GM12878 (cell line): ENCODE results near the gene USP9X.

Source experiments
- POLR2A ChIP-seq: IDR thresholded peaks from 2 replicates; pipeline ENCODE4 v1.6.1; 2011; ENCODE audit warnings: low read depth, mild to moderate bottlenecking, low read length
- SP1 ChIP-seq: IDR thresholded peaks from one replicate; pipeline ENCODE4 v1.6.1; 2011; ENCODE audit warnings: low read depth, low read length
- USF2 ChIP-seq: IDR thresholded peaks from 2 replicates; pipeline ENCODE4 v1.6.1; 2011; ENCODE audit warnings: low read depth, low read length, improper control_type of control experiment, borderline replicate concordance
- ZBTB11 ChIP-seq: fragments of 450-650 bp; formaldehyde crosslinking; IDR thresholded peaks from 2 replicates; pipeline ENCODE4 v1.5.0; 2022; ENCODE audit warnings: mild to moderate bottlenecking, missing genetic modification characterization
- TF ChIP-seq, protein P1 (sequence below), 3 experiments: IDR thresholded peaks in 2 of 3; conservative IDR thresholded peaks in 1 of 3; 2 replicates each; pipeline ENCODE4 v1.5.1; 2011; ENCODE audit warnings: low read depth in 3 of 3, low read length in 3 of 3, mild to moderate bottlenecking in 3 of 3, control low read depth in 2 of 3, moderate library complexity in 2 of 3, inconsistent platforms in 1 of 3, mixed read lengths in 1 of 3; ENCODE audit not compliant: control insufficient read depth in 2 of 3, insufficient read depth in 1 of 3; ENCODE audit errors: extremely low read depth in 1 of 3
- TF ChIP-seq, protein P2 (sequence below): IDR thresholded peaks from 2 replicates; pipeline ENCODE4 v1.6.1; 2012; ENCODE audit warnings: low read depth, low read length, improper control_type of control experiment

DNA sequence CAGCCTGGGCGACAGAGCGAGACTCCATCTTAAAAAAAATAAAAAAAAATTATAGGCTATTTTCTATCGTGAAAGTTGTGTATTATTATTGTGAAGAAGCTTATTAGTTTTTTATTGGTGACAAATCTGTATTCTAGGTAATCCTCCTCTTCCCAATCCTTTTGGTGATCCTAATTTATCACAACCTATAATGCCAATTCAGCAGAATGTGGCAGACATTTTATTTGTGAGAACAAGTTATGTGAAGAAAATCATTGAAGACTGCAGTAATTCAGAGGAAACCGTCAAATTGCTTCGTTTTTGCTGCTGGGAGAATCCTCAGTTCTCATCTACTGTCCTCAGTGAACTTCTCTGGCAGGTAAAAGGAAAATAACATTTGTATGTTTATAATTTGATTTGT is 139.4 kb downstream of the USP9X start:
- TF ChIP-seq, protein P1, sequence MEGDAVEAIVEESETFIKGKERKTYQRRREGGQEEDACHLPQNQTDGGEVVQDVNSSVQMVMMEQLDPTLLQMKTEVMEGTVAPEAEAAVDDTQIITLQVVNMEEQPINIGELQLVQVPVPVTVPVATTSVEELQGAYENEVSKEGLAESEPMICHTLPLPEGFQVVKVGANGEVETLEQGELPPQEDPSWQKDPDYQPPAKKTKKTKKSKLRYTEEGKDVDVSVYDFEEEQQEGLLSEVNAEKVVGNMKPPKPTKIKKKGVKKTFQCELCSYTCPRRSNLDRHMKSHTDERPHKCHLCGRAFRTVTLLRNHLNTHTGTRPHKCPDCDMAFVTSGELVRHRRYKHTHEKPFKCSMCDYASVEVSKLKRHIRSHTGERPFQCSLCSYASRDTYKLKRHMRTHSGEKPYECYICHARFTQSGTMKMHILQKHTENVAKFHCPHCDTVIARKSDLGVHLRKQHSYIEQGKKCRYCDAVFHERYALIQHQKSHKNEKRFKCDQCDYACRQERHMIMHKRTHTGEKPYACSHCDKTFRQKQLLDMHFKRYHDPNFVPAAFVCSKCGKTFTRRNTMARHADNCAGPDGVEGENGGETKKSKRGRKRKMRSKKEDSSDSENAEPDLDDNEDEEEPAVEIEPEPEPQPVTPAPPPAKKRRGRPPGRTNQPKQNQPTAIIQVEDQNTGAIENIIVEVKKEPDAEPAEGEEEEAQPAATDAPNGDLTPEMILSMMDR (IDR thresholded peaks at IDR 0.05 in 2 of 3, conservative IDR thresholded peaks at IDR 0.05 in 1 of 3; ENCODE audit: control insufficient read depth in 2 of 3, extremely low read depth in 1 of 3, insufficient read depth in 1 of 3, low read depth in 3 of 3, low read length in 3 of 3) = no peak
- TF ChIP-seq ZBTB11 (CRISPR knock-in tag) (no peak), SP1 (no peak), POLR2A (no peak), USF2 (no peak)
- TF ChIP-seq, protein P2, sequence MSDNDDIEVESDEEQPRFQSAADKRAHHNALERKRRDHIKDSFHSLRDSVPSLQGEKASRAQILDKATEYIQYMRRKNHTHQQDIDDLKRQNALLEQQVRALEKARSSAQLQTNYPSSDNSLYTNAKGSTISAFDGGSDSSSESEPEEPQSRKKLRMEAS = no peak
